C1 segment of cervical spinal cord (tissue), 14 donors: ENCODE results near the gene ATP5IF1.

Source experiments
- DNase-seq, 14 donors: peaks; one replicate each; lab custom pipeline; 2025; lab: John Stamatoyannopoulos, UW

ATP5IF1 gene

GRCh38 chr1:28235755-28236655, at the start of gene ATP5IF1:
Gene ATP5IF1 (plus strand): TSS chr1:28236124. CDS start chr1:28236184, 60 bp downstream.
- peak; percentile 71 to 98 (median 94) for DNase-seq

GRCh38 chr1:28190337-28190979, 45.5 kb upstream of the ATP5IF1 start:
- no peak for DNase-seq

GRCh38 chr1:28190996-28191645, 44.8 kb upstream of the ATP5IF1 start:
- DNase-seq: no peak

- DNase-seq: no peak
Measured at GRCh38 chr1:28193701-28194161, 42.2 kb upstream of the ATP5IF1 start.

GRCh38 chr1:28194326-28195035, 41.4 kb upstream of the ATP5IF1 start:
- DNase-seq: no peak

GRCh38 chr1:28195780-28196179, 40.1 kb upstream of the ATP5IF1 start:
- no peak for DNase-seq

GRCh38 chr1:28196330-28196729, 39.6 kb upstream of the ATP5IF1 start:
- DNase-seq: no peak

- DNase-seq: no peak
Measured at GRCh38 chr1:28197682-28198415, 38.1 kb upstream of the ATP5IF1 start.

GRCh38 chr1:28199328-28200233, 36.3 kb upstream of the ATP5IF1 start:
- DNase-seq: no peak

GRCh38 chr1:28200234-28200873, 35.6 kb upstream of the ATP5IF1 start:
- DNase-seq: no peak

GRCh38 chr1:28205243-28205642, 30.7 kb upstream of the ATP5IF1 start:
- no peak for DNase-seq

- peak in 8 of 14 donors; percentile 5 to 36 (median 20) for DNase-seq
Measured at GRCh38 chr1:28208818-28209441, 27.0 kb upstream of the ATP5IF1 start.

GRCh38 chr1:28209700-28210099, 26.2 kb upstream of the ATP5IF1 start:
- no peak for DNase-seq

- no peak for DNase-seq
Measured at GRCh38 chr1:28213315-28213714, 22.6 kb upstream of the ATP5IF1 start.

- DNase-seq: no peak
Measured at GRCh38 chr1:28229089-28229488, 6.8 kb upstream of the ATP5IF1 start.

GRCh38 chr1:28229996-28230395, 5.9 kb upstream of the ATP5IF1 start:
- DNase-seq: no peak

GRCh38 chr1:28232558-28233263, 3.2 kb upstream of the ATP5IF1 start, which contains the start of gene DNAJC8:
Gene DNAJC8 (minus strand): TSS chr1:28233029. CDS start chr1:28232998, 31 bp downstream.
- DNase-seq: peak; percentile 54 to 94 (median 88)

- no peak for DNase-seq
Measured at GRCh38 chr1:28233264-28233606, 2.7 kb upstream of the ATP5IF1 start.
